Breast epithelium (tissue), 4 donors: Measurements from ENCODE around the gene SUSD6. TPM values are rescaled to one million over a fixed set of nuclear protein-coding genes. Genes with fewer than 3 reads are reported as not detected.
A peak's percentile ranks its signal among the peaks of the same experiment; 100 is the strongest.

ENCODE experiments used
- DNase-seq, 2 donors: peaks; one replicate each; pipeline ENCODE4 v3.0.0-alpha.2; 2019; ENCODE audit warnings: low spot score in 2 of 2
- H3K27ac ChIP-seq, 2 donors: fragments of 200-600 bp; sonication (generic) in 1 of 2; one replicate each; pipeline ENCODE4 v1.5.1; 2016 to 2019; ENCODE audit warnings: mild to moderate bottlenecking in 1 of 2
- H3K27me3 ChIP-seq, 2 donors: fragments of 200-600 bp; sonication (generic) in 1 of 2; one replicate each; pipeline versions ENCODE4 v1.5.1 to v1.6.0; 2017 to 2019; ENCODE audit warnings: control low read depth in 1 of 2, mild to moderate bottlenecking in 1 of 2
- H3K36me3 ChIP-seq: fragments of 200-600 bp; one replicate; pipeline ENCODE4 v1.5.1; 2019
- H3K4me1 ChIP-seq, 2 donors: fragments of 200-600 bp; sonication (generic); one replicate each; pipeline ENCODE4 v1.5.1; 2016 to 2019; ENCODE audit warnings: control low read depth in 1 of 2
- H3K4me3 ChIP-seq, 3 donors: fragments of 200-600 bp; sonication (generic); 1 replicate in 2 of 3; 2 replicates in 1 of 3; pipeline ENCODE4 v1.5.1; 2016 to 2019; ENCODE audit warnings: mild to moderate bottlenecking in 3 of 3, moderate library complexity in 2 of 3
- H3K9me3 ChIP-seq, 2 donors: fragments of 200-600 bp; sonication (generic) in 1 of 2; one replicate each; pipeline ENCODE4 v1.5.1; 2016 to 2019; ENCODE audit warnings: control low read depth in 1 of 2
- CTCF ChIP-seq, 3 donors: fragments of 450-650 bp; IDR thresholded peaks; one replicate each; pipeline ENCODE4 v1.5.1; 2016 to 2017; ENCODE audit warnings: antibody characterized with exemption in 3 of 3, mild to moderate bottlenecking in 3 of 3, moderate library complexity in 3 of 3
- POLR2A ChIP-seq: fragments of 450-650 bp; IDR thresholded peaks from one replicate; pipeline ENCODE4 v1.6.1; 2016; ENCODE audit warnings: antibody characterized with exemption, mild to moderate bottlenecking, moderate library complexity
- POLR2AphosphoS5 ChIP-seq, 3 donors: sonication (generic); formaldehyde crosslinking; IDR thresholded peaks; one replicate each; pipeline ENCODE4 v1.6.1; 2017; ENCODE audit warnings: antibody characterized with exemption in 3 of 3
- intact Hi-C: fragments of 100-400 bp; cut with DNase I; formaldehyde crosslinking; loops from one replicate; pipeline ENCODE4 v1.15.1; 2023; ENCODE audit warnings: low total_unique reads
- total RNA-seq, 3 donors: library from RNA; depleted of rRNA; stranded (reverse); fragments of >200 nt; gene quantifications; one replicate each; pipeline ENCODE4 v1.1.0, GENCODE V29; 2016

The SUSD6 gene
- total RNA-seq, 3 donors from 2014 or later = 30.2 to 55.9 (median 55.7) TPM

- DNase-seq = peak; percentile 55 to 61
- no peaks in the 10 kb centered on the region for H3K9me3 ChIP-seq
- H3K4me1 ChIP-seq = peaks cover 27 to 63% of the 10 kb centered on the region in 2 donors
- intact Hi-C loops = no loop called here
- TF ChIP-seq CTCF (IDR thresholded peaks at IDR 0.05) (no peak), POLR2A (no peak), POLR2AphosphoS5 (IDR thresholded peaks at IDR 0.05) (no peak)
- H3K27ac ChIP-seq = peak overlapping the region; percentile 79 to 87
- H3K4me3 ChIP-seq = peak overlapping the region in 1 of 3 donors; percentile 24
- no peaks in the 10 kb centered on the region for H3K27me3 ChIP-seq
- no peaks in the 10 kb centered on the region for H3K36me3 ChIP-seq
Observed at GRCh38 chr14:69650948-69651369, 39.6 kb downstream of the SUSD6 start.

- H3K4me1 ChIP-seq = peaks cover 27 to 69% of the 10 kb centered on the region in 2 donors
Observed at GRCh38 chr14:69651664-69652063, 40.3 kb downstream of the SUSD6 start.

DNA sequence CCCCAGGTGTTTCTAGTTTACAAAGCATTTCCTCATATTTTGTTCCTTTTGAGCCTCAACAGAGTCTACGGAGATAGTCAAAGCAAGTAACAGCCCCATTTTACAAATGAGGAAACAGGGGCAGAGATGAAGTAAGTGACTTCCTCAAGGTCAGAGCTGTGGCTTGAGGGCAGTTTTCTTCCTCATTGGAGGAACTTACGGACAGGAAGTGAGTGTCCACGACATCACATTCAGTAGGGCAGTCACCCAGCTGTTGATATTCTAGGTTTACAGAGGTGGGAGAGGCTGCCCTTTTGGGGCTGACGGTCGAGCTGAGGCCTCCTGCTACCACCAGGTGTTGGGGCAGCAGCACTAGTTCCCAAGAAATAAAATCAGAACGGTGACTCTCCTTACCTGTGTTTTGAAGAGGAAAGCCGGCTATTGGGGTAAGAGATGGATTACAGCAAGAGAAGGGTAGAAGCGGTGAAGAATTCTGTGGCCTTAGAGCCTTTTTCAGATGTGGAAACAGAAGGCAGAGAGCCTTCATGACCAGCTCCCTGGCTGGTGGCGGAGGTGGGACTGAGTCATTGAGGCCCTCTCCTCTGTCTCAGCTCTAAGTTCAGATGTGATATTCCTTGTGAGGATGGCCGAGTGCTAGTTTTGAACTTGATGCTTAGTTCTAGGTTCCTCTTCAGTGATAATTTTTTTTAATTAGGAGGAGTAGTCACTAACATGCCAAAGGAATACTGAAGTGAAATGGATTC lies 41.7 kb downstream of the SUSD6 start:
- no peak overlapping the region for H3K4me3 ChIP-seq
- TF ChIP-seq CTCF (IDR thresholded peaks at IDR 0.05) = no peak
- peak in 1 of 3 donors; percentile 14 for TF ChIP-seq POLR2AphosphoS5 (IDR thresholded peaks at IDR 0.05)
- peaks cover 27 to 68% of the 10 kb centered on the region in 2 donors for H3K4me1 ChIP-seq
- no peaks in the 10 kb centered on the region for H3K9me3 ChIP-seq
- no peaks in the 10 kb centered on the region for H3K36me3 ChIP-seq
- intact Hi-C loops = no loop called here
- peak overlapping the region; percentile 79 to 87 for H3K27ac ChIP-seq
- H3K27me3 ChIP-seq = no peaks in the 10 kb centered on the region
- no peak for DNase-seq

More at GRCh38 chr14:69651664-69652063, 40.3 kb downstream of the SUSD6 start:
- H3K9me3 ChIP-seq = no peaks in the 10 kb centered on the region
- intact Hi-C loops = no loop called here
- no peaks in the 10 kb centered on the region for H3K27me3 ChIP-seq
- no peak for DNase-seq
- no peaks in the 10 kb centered on the region for H3K36me3 ChIP-seq
- H3K4me3 ChIP-seq = peak overlapping the region in 1 of 3 donors; percentile 24
- TF ChIP-seq POLR2AphosphoS5 (IDR thresholded peaks at IDR 0.05) (no peak), POLR2A (no peak), CTCF (IDR thresholded peaks at IDR 0.05) (no peak)
- peak overlapping the region; percentile 79 to 87 for H3K27ac ChIP-seq

- H3K27ac ChIP-seq = peak overlapping the region; percentile 80 to 87
- peak in 1 of 2 donors; percentile 68 for DNase-seq
Observed at GRCh38 chr14:69654116-69654515, 42.7 kb downstream of the SUSD6 start.

More at GRCh38 chr14:69654116-69654515, 42.7 kb downstream of the SUSD6 start:
- H3K9me3 ChIP-seq = no peaks in the 10 kb centered on the region
- intact Hi-C loops = no loop called here
- no peaks in the 10 kb centered on the region for H3K36me3 ChIP-seq
- peaks cover 30 to 67% of the 10 kb centered on the region in 2 donors for H3K4me1 ChIP-seq
- peak overlapping the region in 1 of 3 donors; percentile 10 for H3K4me3 ChIP-seq
- no peaks in the 10 kb centered on the region for H3K27me3 ChIP-seq
- TF ChIP-seq CTCF (IDR thresholded peaks at IDR 0.05) = no peak
- no peak for TF ChIP-seq POLR2A
- no peak for TF ChIP-seq POLR2AphosphoS5 (IDR thresholded peaks at IDR 0.05)
